Hematopoietic multipotent progenitor cell treated with erythropoietin and hydrocortisone succinate and interleukin-3 and kit ligand, for 17 days (in vitro differentiated cells): ENCODE data around the gene LRRC4C.
"Not testable (repeated sequence)": the region's sequence is repeated elsewhere in the genome, so short reads cannot be mapped to it uniquely, and the experiment has no call there.

Source experiments
- DNase-seq: peaks from one replicate; pipeline ENCODE4 v3.0.0-alpha.2; 2015; ENCODE audit warnings: low spot score

Gene LRRC4C

GRCh38 chr11:40688369-40688768 is 771.1 kb downstream of the LRRC4C start:
- no peak for DNase-seq

GRCh38 chr11:40686765-40687164 is 772.7 kb downstream of the LRRC4C start:
- no peak for DNase-seq

DNA sequence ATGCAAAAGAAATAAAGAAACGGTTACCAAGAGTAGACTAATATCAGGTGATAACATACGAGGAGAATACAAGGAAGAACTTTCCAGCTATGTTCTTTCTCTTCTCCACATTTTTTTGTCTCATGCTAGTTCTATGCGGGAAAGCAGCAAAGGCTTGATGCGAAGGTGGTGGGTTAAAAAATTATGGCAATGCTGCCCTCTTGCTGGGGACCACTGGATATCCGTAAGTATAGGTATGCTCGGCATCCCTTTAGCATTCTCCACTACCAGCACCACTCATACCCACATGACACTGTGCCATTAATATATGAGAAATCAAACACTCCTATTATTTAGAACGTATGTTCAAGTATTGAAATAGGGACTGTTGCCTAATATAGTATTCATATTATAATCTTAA is 776.4 kb downstream of the LRRC4C start:
- no peak for DNase-seq

- no peak for DNase-seq
Observed at GRCh38 chr11:40679276-40679675, 780.2 kb downstream of the LRRC4C start.

DNA sequence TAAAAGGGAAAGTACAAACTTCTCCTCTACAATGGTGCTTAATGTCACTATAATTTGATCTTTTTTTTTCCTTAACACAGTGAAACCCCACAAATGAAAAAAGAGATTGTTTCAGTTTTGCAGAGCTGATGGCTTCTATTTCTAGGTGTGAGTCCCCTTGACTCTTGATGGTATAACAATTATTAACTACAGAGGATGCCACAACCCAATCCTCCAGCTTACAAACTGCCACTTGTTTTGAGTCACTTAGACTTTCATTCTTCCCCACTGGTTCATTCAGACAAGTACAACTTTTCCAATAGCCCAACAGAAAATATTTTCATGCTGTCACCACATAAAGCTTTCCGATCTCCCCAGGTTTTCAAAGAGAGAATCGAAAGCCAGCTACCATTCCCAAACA is 812.2 kb downstream of the LRRC4C start:
- DNase-seq: no peak

DNA sequence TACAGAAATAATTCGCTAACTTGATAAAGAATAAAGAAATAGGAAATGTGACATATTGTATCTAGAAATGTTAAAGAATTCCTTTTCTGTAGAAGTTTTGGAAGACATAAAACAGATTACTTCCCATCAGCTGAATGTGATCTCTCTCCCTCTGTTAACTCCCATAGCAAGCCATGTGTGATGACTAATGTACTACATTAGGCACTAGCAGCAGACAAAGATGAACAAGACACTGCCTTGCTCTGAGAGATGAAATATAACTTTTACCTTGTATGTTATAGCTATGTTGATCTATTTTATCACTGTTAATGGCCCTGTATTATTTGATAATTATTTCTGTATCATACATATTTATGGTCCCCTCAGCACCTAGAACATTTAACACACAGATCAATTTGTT is 817.2 kb downstream of the LRRC4C start:
- no peak for DNase-seq

- DNase-seq: no peak
Observed at GRCh38 chr11:40619654-40620053, 839.8 kb downstream of the LRRC4C start.

DNA sequence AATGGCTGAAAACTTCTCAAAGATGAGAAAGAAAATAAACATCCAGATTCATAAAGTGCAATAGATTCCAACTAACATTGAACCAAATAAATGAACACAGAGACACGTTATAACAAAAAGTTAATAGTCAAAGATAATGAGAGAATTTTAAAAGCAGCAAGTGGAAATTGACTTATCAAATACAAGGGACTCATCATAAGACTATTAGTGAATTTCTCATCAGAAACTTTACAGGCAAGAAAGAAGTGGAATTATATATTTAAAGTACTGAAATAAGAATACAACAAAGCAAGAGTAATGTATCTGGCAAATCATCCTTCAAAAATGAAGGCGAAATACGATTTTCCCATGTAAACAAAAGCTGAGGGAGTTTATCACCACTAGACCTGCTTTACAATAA is 852.7 kb downstream of the LRRC4C start:
- DNase-seq: no peak

- no peak for DNase-seq
Observed at GRCh38 chr11:40602866-40603552, 856.4 kb downstream of the LRRC4C start.

- DNase-seq: no peak
Observed at GRCh38 chr11:40597546-40598113, 861.8 kb downstream of the LRRC4C start.

GRCh38 chr11:40573254-40573891 is 886.1 kb downstream of the LRRC4C start:
- DNase-seq: no peak

DNA sequence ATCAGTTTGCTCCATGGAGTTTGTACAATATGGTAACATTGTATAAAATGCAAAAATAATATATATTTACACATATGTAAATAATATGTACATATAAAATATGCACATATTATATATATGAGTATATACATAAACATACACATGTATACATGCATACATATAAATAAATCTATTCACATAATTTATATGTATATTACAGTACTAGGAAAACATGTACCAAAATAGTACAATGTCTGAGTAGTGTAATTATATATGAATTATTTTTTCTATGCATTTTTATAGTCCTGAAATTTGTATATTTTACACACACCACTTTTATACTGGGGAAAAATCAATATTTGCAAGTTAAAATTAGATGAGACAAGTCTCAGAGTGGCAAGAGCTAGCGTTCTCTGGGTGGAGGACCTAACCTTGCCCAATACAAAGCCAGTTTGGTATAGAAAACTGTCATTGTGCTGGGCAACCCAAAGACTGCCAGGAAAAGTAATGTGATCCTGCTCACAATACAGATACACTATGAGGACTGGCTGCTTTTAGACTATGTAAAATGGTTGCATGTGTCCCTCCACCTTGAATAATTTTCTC is 889.4 kb downstream of the LRRC4C start:
- DNase-seq: no peak

DNA sequence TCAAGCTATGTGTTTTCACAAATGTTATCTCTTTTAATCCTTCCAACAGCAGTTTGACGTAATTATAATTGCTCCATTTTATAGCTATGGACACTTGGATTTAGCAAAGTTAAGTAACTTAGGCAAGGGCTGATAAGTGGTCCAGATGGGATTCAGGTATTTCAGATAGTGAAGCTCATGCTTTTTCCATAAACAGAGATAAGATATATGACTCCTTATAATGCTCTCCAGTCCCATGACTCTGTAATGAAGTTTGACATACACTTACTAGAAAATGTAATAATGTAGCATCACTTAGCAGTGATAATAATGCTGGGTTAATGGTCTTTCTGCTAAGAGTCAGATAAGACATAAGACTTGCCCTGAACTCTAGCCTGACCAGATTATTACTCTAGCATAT is 892.1 kb downstream of the LRRC4C start:
- no peak for DNase-seq

GRCh38 chr11:40544162-40544561 is 915.3 kb downstream of the LRRC4C start:
- DNase-seq: no peak

GRCh38 chr11:40542821-40543220 is 916.6 kb downstream of the LRRC4C start:
- DNase-seq: no peak

DNA sequence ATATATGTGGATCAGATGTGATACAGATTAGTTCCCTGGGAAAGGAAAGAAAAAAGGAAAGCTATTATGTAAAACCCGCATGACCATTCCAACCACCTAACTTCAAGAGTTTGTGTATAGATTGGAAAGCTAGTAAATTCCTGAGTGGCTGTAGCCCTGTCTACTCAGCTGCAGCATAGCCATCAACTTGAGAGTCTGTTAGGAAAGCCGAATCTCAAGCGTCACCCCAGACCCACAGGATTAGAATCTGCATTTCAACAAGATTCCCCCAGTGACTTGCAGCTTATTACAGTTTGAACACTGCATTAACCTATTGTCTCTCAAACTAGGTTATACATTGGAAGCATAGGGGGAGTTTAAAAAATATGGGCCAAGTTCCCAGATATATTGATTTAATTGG is 921.7 kb downstream of the LRRC4C start:
- DNase-seq: no peak

- not testable (repeated sequence) for DNase-seq
Observed at GRCh38 chr11:40522080-40522479, 937.4 kb downstream of the LRRC4C start.

DNA sequence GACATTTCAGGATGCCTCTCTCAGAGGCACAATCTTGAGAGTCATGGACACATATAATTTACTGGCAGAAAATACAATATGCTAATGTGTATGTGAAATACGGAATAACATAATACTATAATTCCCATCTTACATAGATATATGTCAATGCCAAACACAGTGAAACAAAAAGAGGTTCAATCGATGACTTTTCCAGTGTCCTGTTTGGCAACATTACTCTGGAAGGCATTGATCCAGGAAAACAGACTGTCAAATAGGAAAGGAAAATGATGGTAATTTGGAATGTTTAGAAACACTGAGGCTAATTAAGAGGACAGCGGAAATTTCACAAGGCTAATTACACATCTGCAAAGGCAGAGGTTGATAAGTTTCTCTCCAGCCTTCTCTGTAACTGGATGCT is 942.3 kb downstream of the LRRC4C start:
- DNase-seq: no peak

DNA sequence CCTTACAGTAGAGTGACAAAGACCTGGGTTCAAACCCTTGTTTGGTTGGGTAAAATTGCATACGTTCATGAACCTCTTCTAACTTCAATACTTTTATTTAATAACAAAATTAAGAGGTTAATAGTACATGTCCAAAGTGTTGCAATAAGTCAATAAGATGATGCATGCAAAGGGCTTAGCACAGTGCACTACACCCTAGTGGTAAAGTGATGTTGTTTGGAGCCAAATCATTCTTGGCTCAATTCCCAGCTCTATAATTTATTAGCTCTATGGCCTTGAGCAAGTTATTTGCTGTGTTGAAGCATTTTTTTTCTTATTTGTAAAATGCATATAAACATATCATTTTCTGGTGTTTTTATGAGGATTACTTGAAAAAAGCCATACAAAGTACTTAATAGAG is 945.3 kb downstream of the LRRC4C start:
- no peak for DNase-seq

DNA sequence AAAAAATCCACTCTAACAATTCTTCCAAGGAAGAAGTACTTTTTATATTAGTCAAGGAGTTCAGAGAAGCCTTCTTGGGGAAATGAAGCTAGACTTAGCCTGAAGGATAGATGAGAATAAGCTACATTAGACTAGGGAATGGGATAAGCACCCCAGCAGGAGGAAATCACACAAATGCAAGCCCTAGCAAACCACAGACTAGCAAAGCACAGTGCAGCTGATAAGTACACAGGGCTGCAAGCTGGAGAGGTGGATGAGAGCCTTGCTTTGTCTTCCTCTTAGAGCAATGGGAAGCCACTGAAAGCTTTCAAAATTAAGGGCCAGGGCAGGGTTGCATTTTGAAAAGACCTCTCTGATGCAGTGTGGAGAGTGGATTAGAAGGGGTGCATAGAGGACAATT is 946.2 kb downstream of the LRRC4C start:
- no peak for DNase-seq

- no peak for DNase-seq
Observed at GRCh38 chr11:40508303-40508702, 951.1 kb downstream of the LRRC4C start.

DNA sequence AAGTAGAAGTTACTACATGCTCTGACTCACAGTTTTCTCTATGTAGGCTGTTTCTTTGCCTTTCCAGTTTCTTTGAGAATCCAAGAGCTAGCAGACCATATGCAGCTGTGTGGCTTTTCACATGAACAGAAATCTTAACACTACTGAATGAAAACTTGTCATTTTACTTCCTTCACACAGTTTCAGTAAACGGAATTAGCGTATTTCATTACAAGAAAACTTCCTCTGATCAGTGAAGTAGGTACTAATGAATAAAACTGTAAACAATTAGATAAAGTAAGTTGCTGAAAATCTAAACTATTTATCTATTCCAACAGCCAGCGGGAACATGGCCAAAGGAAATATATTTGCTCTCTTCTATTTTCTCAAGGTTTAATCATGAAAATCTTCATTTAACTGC is 953.2 kb downstream of the LRRC4C start:
- no peak for DNase-seq

DNA sequence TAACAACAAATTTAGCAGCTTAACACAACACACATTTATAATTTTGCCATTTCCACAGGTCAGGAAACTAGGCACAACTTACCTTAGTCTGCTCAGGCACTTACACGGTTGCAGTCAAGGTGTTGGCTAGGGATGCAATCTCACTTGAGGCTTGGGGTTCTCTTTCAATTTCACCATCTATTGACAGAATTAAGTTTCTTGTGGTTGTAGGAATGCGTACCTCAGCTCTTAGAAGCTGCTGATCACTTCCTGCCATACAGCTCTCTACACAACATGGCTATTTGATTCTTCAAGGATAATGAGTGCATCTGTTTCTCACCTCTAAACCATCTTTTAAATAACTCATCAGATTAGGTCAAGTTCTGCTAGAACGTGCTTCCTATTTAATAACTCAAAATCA is 968.1 kb downstream of the LRRC4C start:
- DNase-seq: no peak
